Naive thymus-derived CD4-positive, alpha-beta T cell (primary cell): Measurements from ENCODE around the gene MBNL2. TPM values are rescaled to one million over a fixed set of nuclear protein-coding genes. Genes with fewer than 3 reads are reported as not detected.

ENCODE experiments used
- ATAC-seq: fragments of 150-1000 bp; cut with Tn5 transposase; 2 replicates; pipeline ENCODE4 v1.10.0; 2021; ENCODE audit warnings: mild to moderate bottlenecking, moderate library complexity
- CTCF ChIA-PET: fragments of 350-600 bp; sonication (Branson Sonifier 250); formaldehyde crosslinking; loops from one replicate; lab custom pipeline; 2021; ENCODE audit warnings: antibody characterized with exemption; lab: Charles Lee
- POLR2A ChIA-PET: fragments of 350-600 bp; sonication (Branson Sonifier 250); formaldehyde crosslinking; loops from one replicate; lab custom pipeline; 2021; ENCODE audit warnings: antibody characterized with exemption, inconsistent platforms; lab: Charles Lee
- DNase-seq, 9 donors: peaks; one replicate each; pipeline versions ENCODE4 v3.0.0 to v3.0.0-alpha.2; 2020 to 2022; ENCODE audit warnings: mixed read lengths in 1 of 9
- H3K27ac ChIP-seq: one replicate; pipeline ENCODE4 v1.7.0; 2013; ENCODE audit warnings: mild to moderate bottlenecking, low read depth, low read length, moderate library complexity
- H3K27me3 ChIP-seq, 2 donors: one replicate each; pipeline ENCODE4 v1.7.0; 2013; ENCODE audit warnings: low read length in 2 of 2, mild to moderate bottlenecking in 2 of 2, moderate library complexity in 2 of 2; ENCODE audit not compliant: control insufficient read depth in 2 of 2, insufficient read depth in 2 of 2
- H3K36me3 ChIP-seq, 3 experiments: 1 replicate in 2 of 3; 2 replicates in 1 of 3; pipeline ENCODE4 v1.7.0; 2013; ENCODE audit warnings: low read length in 3 of 3, mild to moderate bottlenecking in 3 of 3, moderate library complexity in 1 of 3; ENCODE audit not compliant: insufficient read depth in 3 of 3, control insufficient read depth in 2 of 3
- H3K4me1 ChIP-seq, 2 donors: one replicate each; pipeline ENCODE4 v1.7.0; 2013; ENCODE audit warnings: low read length in 2 of 2, mild to moderate bottlenecking in 2 of 2, moderate library complexity in 1 of 2; ENCODE audit not compliant: control insufficient read depth in 2 of 2, insufficient read depth in 2 of 2
- H3K4me3 ChIP-seq: 2 replicates; pipeline ENCODE4 v1.7.0; 2013; ENCODE audit warnings: mild to moderate bottlenecking, low read length
- H3K9me3 ChIP-seq, 3 experiments: 1 replicate in 2 of 3; 2 replicates in 1 of 3; pipeline ENCODE4 v1.7.0; 2013; ENCODE audit warnings: low read length in 3 of 3; ENCODE audit not compliant: control insufficient read depth in 2 of 3
- H3K27ac Mint-ChIP-seq, 9 donors: one replicate each; pipeline ENCODE4 v1.8.0; 2020 to 2022; ENCODE audit warnings: mixed read lengths in 9 of 9, mild to moderate bottlenecking in 8 of 9, moderate library complexity in 5 of 9, inconsistent platforms in 2 of 9
- H3K27me3 Mint-ChIP-seq, 5 donors: one replicate each; pipeline ENCODE4 v1.8.0; 2021 to 2022; ENCODE audit warnings: mixed read lengths in 5 of 5, mild to moderate bottlenecking in 1 of 5
- H3K36me3 Mint-ChIP-seq, 5 donors: one replicate each; pipeline ENCODE4 v1.8.0; 2020 to 2022; ENCODE audit warnings: mixed read lengths in 5 of 5, mild to moderate bottlenecking in 3 of 5, inconsistent platforms in 1 of 5
- H3K4me1 Mint-ChIP-seq, 7 donors: one replicate each; pipeline ENCODE4 v1.8.0; 2020 to 2022; ENCODE audit warnings: mixed read lengths in 7 of 7, mild to moderate bottlenecking in 3 of 7, inconsistent platforms in 1 of 7
- H3K4me3 Mint-ChIP-seq, 10 donors: one replicate each; pipeline ENCODE4 v1.8.0; 2020 to 2022; ENCODE audit warnings: mild to moderate bottlenecking in 10 of 10, mixed read lengths in 10 of 10, moderate library complexity in 6 of 10, inconsistent platforms in 2 of 10
- H3K9me3 Mint-ChIP-seq, 11 donors: one replicate each; pipeline ENCODE4 v1.8.0; 2020 to 2022; ENCODE audit warnings: mixed read lengths in 11 of 11, mild to moderate bottlenecking in 4 of 11, inconsistent platforms in 1 of 11, moderate library complexity in 1 of 11
- intact Hi-C, 2 donors: fragments of 100-400 bp; cut with micrococcal nuclease; formaldehyde crosslinking; loops; one replicate each; pipeline ENCODE4 v1.15.1; 2023
- polyA plus RNA-seq, 2 donors: library from polyadenylated mRNA; unstranded; fragments of 300-500 nt; fragmentation: Illumina TruSeq; gene quantifications; one replicate each; pipeline ENCODE4 v1.2.3, GENCODE V29; 2021
- total RNA-seq, 6 experiments: library from RNA in 5 of 6; stranded (reverse) in 5 of 6; gene quantifications; 1 replicate in 5 of 6; 2 replicates in 1 of 6; pipeline ENCODE4 v1.2.3 and lab custom pipeline; 2021 to 2026

MBNL2 gene
- total and polyA plus RNA-seq, 7 experiments from 2014 or later, result 13.4 to 28.6 (median 23.3) TPM

GRCh38 chr13:97212601-97213040 is 9.5 kb upstream of the MBNL2 start:
- Mint-ChIP-seq H3K4me1 (peaks cover 21 to 87% (median 69%) of the 10 kb centered on the region in 7 donors), H3K4me3 (no peak overlapping the region), H3K36me3 (peaks cover 0 to 3% (median 0%) of the 10 kb centered on the region in 5 donors), H3K27me3 (peaks cover 0 to 9% (median 0%) of the 10 kb centered on the region in 5 donors), H3K9me3 (peaks cover 0 to 3% (median 0%) of the 10 kb centered on the region in 11 donors), H3K27ac (peak overlapping the region in 1 of 9 donors; percentile 10)
- Histone ChIP-seq H3K9me3 (no peaks in the 10 kb centered on the region), H3K4me1 (peaks cover 25 to 36% of the 10 kb centered on the region in 2 donors), H3K27me3 (no peaks in the 10 kb centered on the region), H3K36me3 (no peaks in the 10 kb centered on the region), H3K4me3 (no peak overlapping the region), H3K27ac (no peak overlapping the region)
- CTCF ChIA-PET, result interaction anchor here (1.0 kb wide), 1 partner anchor 12 kb away, joined by 3 read pairs; no protein-coding TSS in a partner anchor
- POLR2A ChIA-PET, result interaction anchor here (0.6 to 6.9 kb wide), 2 partner anchors 11 to 141 kb away, joined by 3 to 39 read pairs; partner anchors contain the start of gene MBNL2
- intact Hi-C loops, result no loop called here
- DNase-seq, result no peak
- ATAC-seq, result no peak

GRCh38 chr13:97214921-97215320 is 7.2 kb upstream of the MBNL2 start:
- POLR2A ChIA-PET, result interaction anchor here (0.8 to 6.9 kb wide), 3 partner anchors 9 to 219 kb away, joined by 3 to 39 read pairs (median 4); partner anchors contain the start of genes MBNL2 and RAP2A
- CTCF ChIA-PET, result interaction anchor here (0.6 to 1.1 kb wide), 3 partner anchors 9 to 15 kb away, joined by 3 read pairs; no protein-coding TSS in a partner anchor

GRCh38 chr13:97215325-97215724 is 6.8 kb upstream of the MBNL2 start:
- Mint-ChIP-seq H3K4me1 (peaks cover 21 to 64% (median 57%) of the 10 kb centered on the region in 7 donors), H3K27me3 (peaks cover 0 to 3% (median 0%) of the 10 kb centered on the region in 5 donors), H3K36me3 (peaks cover 0 to 2% (median 0%) of the 10 kb centered on the region in 5 donors), H3K4me3 (peak overlapping the region in 6 of 10 donors; percentile 11 to 58 (median 40)), H3K9me3 (peaks cover 0 to 2% (median 0%) of the 10 kb centered on the region in 11 donors), H3K27ac (peak overlapping the region in 6 of 9 donors; percentile 17 to 79 (median 56))
- DNase-seq (peak in 5 of 9 donors; percentile 31 to 55 (median 41)), ATAC-seq (peak; percentile 63)
- H3K4me1 ChIP-seq, result peaks cover 20 to 28% of the 10 kb centered on the region in 2 donors
- no peaks in the 10 kb centered on the region for H3K27me3 ChIP-seq
- peak overlapping the region; percentile 4 for H3K27ac ChIP-seq
- CTCF ChIA-PET, result interaction anchor here (0.6 to 1.1 kb wide), 3 partner anchors 9 to 15 kb away, joined by 3 read pairs; no protein-coding TSS in a partner anchor
- POLR2A ChIA-PET, result interaction anchor here (0.8 to 6.9 kb wide), 3 partner anchors 8 to 218 kb away, joined by 3 to 39 read pairs (median 4); partner anchors contain the start of genes MBNL2 and RAP2A
- intact Hi-C loops, result loop anchor here in 1 of 2 donors (1.0 kb wide), 1 partner anchor 8 kb away; no protein-coding TSS in a partner anchor
- no peaks in the 10 kb centered on the region for H3K9me3 ChIP-seq
- no peak overlapping the region for H3K4me3 ChIP-seq
- H3K36me3 ChIP-seq, result no peaks in the 10 kb centered on the region

More at GRCh38 chr13:97214921-97215320, 7.2 kb upstream of the MBNL2 start:
- Mint-ChIP-seq H3K36me3 (peaks cover 0 to 2% (median 0%) of the 10 kb centered on the region in 5 donors), H3K4me1 (peaks cover 21 to 66% (median 58%) of the 10 kb centered on the region in 7 donors), H3K27ac (peak overlapping the region in 6 of 9 donors; percentile 17 to 79 (median 56)), H3K27me3 (peaks cover 0 to 3% (median 0%) of the 10 kb centered on the region in 5 donors), H3K9me3 (peaks cover 0 to 2% (median 0%) of the 10 kb centered on the region in 11 donors), H3K4me3 (peak overlapping the region in 6 of 10 donors; percentile 39 to 58 (median 46))
- Histone ChIP-seq H3K36me3 (no peaks in the 10 kb centered on the region), H3K4me1 (peaks cover 22 to 30% of the 10 kb centered on the region in 2 donors), H3K4me3 (no peak overlapping the region), H3K27me3 (no peaks in the 10 kb centered on the region), H3K9me3 (no peaks in the 10 kb centered on the region), H3K27ac (peak overlapping the region; percentile 4)
- ATAC-seq, result no peak
- intact Hi-C loops, result loop anchor here in 1 of 2 donors (1.0 kb wide), 1 partner anchor 8 kb away; no protein-coding TSS in a partner anchor
- DNase-seq, result no peak

GRCh38 chr13:97219226-97219625 is 2.9 kb upstream of the MBNL2 start:
- Mint-ChIP-seq H3K4me3 (no peak overlapping the region), H3K27ac (peak overlapping the region in 3 of 9 donors; percentile 7 to 56 (median 25)), H3K27me3 (no peaks in the 10 kb centered on the region), H3K36me3 (peaks cover 0 to 5% (median 0%) of the 10 kb centered on the region in 5 donors), H3K4me1 (peaks cover 13 to 52% (median 41%) of the 10 kb centered on the region in 7 donors), H3K9me3 (no peaks in the 10 kb centered on the region)
- Histone ChIP-seq H3K9me3 (no peaks in the 10 kb centered on the region), H3K27ac (no peak overlapping the region), H3K4me3 (no peak overlapping the region), H3K27me3 (no peaks in the 10 kb centered on the region), H3K4me1 (peaks cover 22 to 25% of the 10 kb centered on the region in 2 donors), H3K36me3 (no peaks in the 10 kb centered on the region)
- POLR2A ChIA-PET, result no interaction called here
- CTCF ChIA-PET, result interaction anchor here (0.7 to 1.5 kb wide), 2 partner anchors 50 to 109 kb away, joined by 3 to 4 read pairs; no protein-coding TSS in a partner anchor
- DNase-seq (no peak), ATAC-seq (no peak)
- intact Hi-C loops, result no loop called here

DNA sequence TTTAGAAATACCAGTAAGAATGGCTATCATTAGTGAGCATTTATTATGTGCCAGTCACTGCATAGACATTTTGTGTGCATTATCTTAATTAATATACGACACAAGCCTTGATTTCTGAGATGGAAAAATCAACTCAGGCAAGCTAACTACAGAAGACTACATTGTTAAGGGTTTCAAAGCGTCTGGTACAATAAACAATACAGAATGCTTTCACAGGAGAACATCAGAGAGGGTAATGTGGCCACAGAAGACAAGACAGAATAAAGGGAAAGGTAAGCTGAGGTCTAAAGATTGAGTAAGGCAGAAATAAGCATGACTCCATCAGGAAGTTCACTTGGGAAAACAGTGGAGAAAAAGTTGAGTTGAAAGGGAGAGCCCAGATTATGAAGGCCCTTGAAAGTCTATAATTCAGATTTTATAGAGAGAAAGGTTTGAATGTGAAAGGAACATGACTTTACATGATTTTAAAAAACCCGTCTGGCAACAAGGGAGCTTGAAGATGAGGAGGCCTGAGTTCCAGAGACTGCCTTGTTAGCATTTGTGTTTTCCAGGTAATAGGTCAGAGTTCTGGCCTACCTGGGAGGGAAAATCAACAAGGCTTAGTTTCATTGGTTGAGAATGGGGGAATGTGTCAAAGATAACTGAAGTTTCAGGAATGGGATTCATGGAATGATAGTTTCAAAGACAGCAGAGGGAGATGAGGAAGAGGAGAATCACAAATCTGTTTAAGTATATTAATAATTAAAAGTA is 1.8 kb upstream of the MBNL2 start:
- Mint-ChIP-seq H3K27ac (peak overlapping the region in 8 of 9 donors; percentile 1 to 63 (median 21)), H3K4me3 (peak overlapping the region in 1 of 10 donors; percentile 14), H3K36me3 (peaks cover 0 to 5% (median 0%) of the 10 kb centered on the region in 5 donors), H3K4me1 (peaks cover 12 to 52% (median 40%) of the 10 kb centered on the region in 7 donors), H3K9me3 (no peaks in the 10 kb centered on the region), H3K27me3 (no peaks in the 10 kb centered on the region)
- ATAC-seq, result no peak
- no peaks in the 10 kb centered on the region for H3K9me3 ChIP-seq
- no peaks in the 10 kb centered on the region for H3K27me3 ChIP-seq
- peaks cover 24 to 25% of the 10 kb centered on the region in 2 donors for H3K4me1 ChIP-seq
- DNase-seq, result no peak
- ChIA-PET CTCF (interaction anchor here (1.5 kb wide), 1 partner anchor 110 kb away, joined by 4 read pairs; no protein-coding TSS in a partner anchor), POLR2A (interaction anchor here (1.2 kb wide), 1 partner anchor 11 kb away, joined by 3 read pairs; no protein-coding TSS in a partner anchor)
- intact Hi-C loops, result loop anchor here (5.0 to 10.0 kb wide), 7 partner anchors 106 to 1543 kb away; partner anchors contain the start of genes DNAJC3 (in 1 of the 2) and STK24 (in 1 of the 2)
- H3K36me3 ChIP-seq, result no peaks in the 10 kb centered on the region
- no peak overlapping the region for H3K27ac ChIP-seq
- H3K4me3 ChIP-seq, result no peak overlapping the region

GRCh38 chr13:97221046-97221445 is 1.1 kb upstream of the MBNL2 start:
- ATAC-seq (no peak), DNase-seq (no peak)
- intact Hi-C loops, result loop anchor here (5.0 to 10.0 kb wide), 7 partner anchors 106 to 1544 kb away; partner anchors contain the start of genes DNAJC3 (in 1 of the 2) and STK24 (in 1 of the 2)
- Histone ChIP-seq H3K4me3 (no peak overlapping the region), H3K36me3 (no peaks in the 10 kb centered on the region), H3K9me3 (no peaks in the 10 kb centered on the region), H3K27me3 (no peaks in the 10 kb centered on the region), H3K4me1 (peaks cover 22 to 25% of the 10 kb centered on the region in 2 donors), H3K27ac (no peak overlapping the region)
- ChIA-PET CTCF (no interaction called here), POLR2A (interaction anchor here (1.2 to 5.1 kb wide), 2 partner anchors 9 to 11 kb away, joined by 3 to 39 read pairs; no protein-coding TSS in a partner anchor)
- peak overlapping the region in 5 of 9 donors; percentile 17 to 95 (median 94) for H3K27ac Mint-ChIP-seq
- no peaks in the 10 kb centered on the region for H3K9me3 Mint-ChIP-seq
- H3K4me1 Mint-ChIP-seq, result peaks cover 19 to 52% (median 40%) of the 10 kb centered on the region in 7 donors
- H3K4me3 Mint-ChIP-seq, result no peak overlapping the region
- peaks cover 0 to 5% (median 0%) of the 10 kb centered on the region in 5 donors for H3K36me3 Mint-ChIP-seq
- H3K27me3 Mint-ChIP-seq, result no peaks in the 10 kb centered on the region
